SU-DHL-6 (cell line): ENCODE results near the gene ABCD1.

Experiments used
- H2AFZ ChIP-seq: fragments of 200-600 bp; sonication (generic); 2 replicates; pipeline ENCODE4 v1.6.1; 2014; ENCODE audit warnings: low read depth, mild to moderate bottlenecking, moderate library complexity, mixed read lengths, antibody characterized with exemption, low read length; ENCODE audit not compliant: severe bottlenecking
- H3F3A ChIP-seq: fragments of 200-600 bp; shearing (Covaris generic); 2 replicates; pipeline ENCODE4 v1.6.0; 2016; ENCODE audit warnings: antibody characterized with exemption, mild to moderate bottlenecking; ENCODE audit not compliant: insufficient read depth
- H3K27ac ChIP-seq: fragments of 200-600 bp; sonication (generic); 2 replicates; pipeline ENCODE4 v1.5.1; 2016; ENCODE audit warnings: low read depth, mild to moderate bottlenecking, low read length, moderate library complexity, mixed read lengths
- H3K27me3 ChIP-seq: fragments of 200-600 bp; sonication (generic), shearing (Covaris generic); 2 replicates; pipeline ENCODE4 v1.6.0; 2014; ENCODE audit warnings: mild to moderate bottlenecking, low read length
- H3K36me3 ChIP-seq: fragments of 200-600 bp; sonication (generic); 2 replicates; pipeline ENCODE4 v1.6.1; 2014; ENCODE audit warnings: mild to moderate bottlenecking, low read length, mixed read lengths
- H3K4me2 ChIP-seq: fragments of 300-600, 200-600 bp; shearing (Covaris generic), sonication (generic); 2 replicates; pipeline ENCODE4 v1.6.0; 2014; ENCODE audit warnings: low read length, low read depth, mild to moderate bottlenecking; ENCODE audit not compliant: poor library complexity, severe bottlenecking
- H3K4me3 ChIP-seq: fragments of 200-600 bp; sonication (generic); 2 replicates; pipeline ENCODE4 v1.5.1; 2014; ENCODE audit warnings: antibody characterized with exemption, low read length, mild to moderate bottlenecking, mixed read lengths; ENCODE audit not compliant: insufficient read depth, poor library complexity, severe bottlenecking
- H3K79me2 ChIP-seq: fragments of 200-600 bp; sonication (generic); 2 replicates; pipeline ENCODE4 v1.6.1; 2014; ENCODE audit warnings: mild to moderate bottlenecking, low read length, moderate library complexity; ENCODE audit not compliant: insufficient read depth
- H3K9ac ChIP-seq: fragments of 200-600 bp; sonication (generic); 2 replicates; pipeline ENCODE4 v1.7.0; 2014; ENCODE audit warnings: mild to moderate bottlenecking, low read length
- H3K9me2 ChIP-seq: fragments of 200-600 bp; sonication (generic); replicated peaks from 2 replicates; pipeline ENCODE4 v1.6.1; 2014; ENCODE audit warnings: low read length; ENCODE audit not compliant: insufficient read depth
- H3K9me3 ChIP-seq: fragments of 200-600 bp; sonication (generic); 2 replicates; pipeline ENCODE4 v1.6.1; 2014; ENCODE audit warnings: low read length, mixed read lengths; ENCODE audit not compliant: insufficient read depth
- H4K20me1 ChIP-seq: fragments of 200-600 bp; sonication (generic); 2 replicates; pipeline ENCODE4 v1.6.1; 2014; ENCODE audit warnings: low read depth, mild to moderate bottlenecking, antibody characterized with exemption, low read length, moderate library complexity, mixed read lengths
- EZH2phosphoT487 ChIP-seq: fragments of 200-600 bp; sonication (generic), shearing (Covaris generic); conservative IDR thresholded peaks from 2 replicates; pipeline ENCODE4 v1.6.1; 2018; ENCODE audit warnings: mild to moderate bottlenecking, antibody characterized with exemption, low read length, moderate library complexity, mixed read lengths
- TF ChIP-seq, protein P1 (sequence below): fragments of 200-600 bp; sonication (generic); IDR thresholded peaks from one replicate; pipeline ENCODE4 v1.5.1; 2017; ENCODE audit warnings: antibody characterized with exemption, mild to moderate bottlenecking, low read length, moderate library complexity; ENCODE audit not compliant: insufficient read depth, poor library complexity, severe bottlenecking

Gene ABCD1

GRCh38 chrX:153762626-153763173 is 38.0 kb downstream of the ABCD1 start:
- Histone ChIP-seq H3K27me3 (no peaks in the 10 kb centered on the region), H3K9me2 (no peaks in the 10 kb centered on the region), H3K79me2 (no peaks in the 10 kb centered on the region), H4K20me1 (no peaks in the 10 kb centered on the region), H3K4me3 (no peak overlapping the region), H2AFZ (no peak overlapping the region), H3F3A (no peaks in the 10 kb centered on the region), H3K27ac (no peak overlapping the region), H3K4me2 (no peak overlapping the region), H3K36me3 (no peaks in the 10 kb centered on the region), H3K9me3 (no peaks in the 10 kb centered on the region), H3K9ac (no peak overlapping the region)
- TF ChIP-seq EZH2phosphoT487 = no peak
- TF ChIP-seq, protein P1, sequence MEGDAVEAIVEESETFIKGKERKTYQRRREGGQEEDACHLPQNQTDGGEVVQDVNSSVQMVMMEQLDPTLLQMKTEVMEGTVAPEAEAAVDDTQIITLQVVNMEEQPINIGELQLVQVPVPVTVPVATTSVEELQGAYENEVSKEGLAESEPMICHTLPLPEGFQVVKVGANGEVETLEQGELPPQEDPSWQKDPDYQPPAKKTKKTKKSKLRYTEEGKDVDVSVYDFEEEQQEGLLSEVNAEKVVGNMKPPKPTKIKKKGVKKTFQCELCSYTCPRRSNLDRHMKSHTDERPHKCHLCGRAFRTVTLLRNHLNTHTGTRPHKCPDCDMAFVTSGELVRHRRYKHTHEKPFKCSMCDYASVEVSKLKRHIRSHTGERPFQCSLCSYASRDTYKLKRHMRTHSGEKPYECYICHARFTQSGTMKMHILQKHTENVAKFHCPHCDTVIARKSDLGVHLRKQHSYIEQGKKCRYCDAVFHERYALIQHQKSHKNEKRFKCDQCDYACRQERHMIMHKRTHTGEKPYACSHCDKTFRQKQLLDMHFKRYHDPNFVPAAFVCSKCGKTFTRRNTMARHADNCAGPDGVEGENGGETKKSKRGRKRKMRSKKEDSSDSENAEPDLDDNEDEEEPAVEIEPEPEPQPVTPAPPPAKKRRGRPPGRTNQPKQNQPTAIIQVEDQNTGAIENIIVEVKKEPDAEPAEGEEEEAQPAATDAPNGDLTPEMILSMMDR = no peak

DNA sequence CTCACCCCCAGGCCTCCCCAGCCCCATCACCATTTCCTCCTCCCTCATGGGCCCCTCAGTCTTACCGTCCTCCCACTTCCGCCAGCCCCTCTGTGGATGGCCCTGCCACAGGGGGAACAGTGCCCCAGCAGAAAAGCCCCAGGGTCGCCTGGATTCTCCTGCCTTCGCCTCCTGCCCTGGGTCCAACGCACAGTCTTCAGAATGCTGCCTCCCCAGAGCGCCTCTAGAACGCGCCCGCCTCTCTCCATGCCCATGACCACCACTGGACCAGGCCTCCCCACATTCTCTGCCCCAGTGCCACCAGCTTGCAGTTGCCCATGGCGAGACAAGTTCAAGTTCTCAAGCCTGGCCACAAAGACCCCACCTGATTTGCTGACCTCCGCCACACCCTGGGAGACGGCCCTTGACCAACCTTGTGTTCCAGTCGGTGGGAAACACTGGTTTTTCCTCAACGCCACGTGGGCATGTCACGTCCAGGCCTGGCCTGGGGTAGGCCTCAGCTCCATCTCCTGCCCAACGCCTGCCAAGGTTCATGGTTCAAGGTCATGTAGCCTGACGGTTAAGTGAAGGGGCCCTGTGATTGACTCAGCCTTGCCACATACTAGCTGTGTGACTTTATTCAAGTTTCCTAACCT is 38.8 kb downstream of the ABCD1 start:
- H4K20me1 ChIP-seq = no peaks in the 10 kb centered on the region
- H3K36me3 ChIP-seq = no peaks in the 10 kb centered on the region
- H3K9ac ChIP-seq = no peak overlapping the region
- H3K79me2 ChIP-seq = no peaks in the 10 kb centered on the region
- TF ChIP-seq EZH2phosphoT487 = no peak
- TF ChIP-seq, protein P1 = no peak
- no peak overlapping the region for H3K4me3 ChIP-seq
- H3K9me3 ChIP-seq = no peaks in the 10 kb centered on the region
- no peaks in the 10 kb centered on the region for H3F3A ChIP-seq
- H3K4me2 ChIP-seq = no peak overlapping the region
- H2AFZ ChIP-seq = no peak overlapping the region
- no peaks in the 10 kb centered on the region for H3K27me3 ChIP-seq
- H3K9me2 ChIP-seq = no peaks in the 10 kb centered on the region
- no peak overlapping the region for H3K27ac ChIP-seq

DNA sequence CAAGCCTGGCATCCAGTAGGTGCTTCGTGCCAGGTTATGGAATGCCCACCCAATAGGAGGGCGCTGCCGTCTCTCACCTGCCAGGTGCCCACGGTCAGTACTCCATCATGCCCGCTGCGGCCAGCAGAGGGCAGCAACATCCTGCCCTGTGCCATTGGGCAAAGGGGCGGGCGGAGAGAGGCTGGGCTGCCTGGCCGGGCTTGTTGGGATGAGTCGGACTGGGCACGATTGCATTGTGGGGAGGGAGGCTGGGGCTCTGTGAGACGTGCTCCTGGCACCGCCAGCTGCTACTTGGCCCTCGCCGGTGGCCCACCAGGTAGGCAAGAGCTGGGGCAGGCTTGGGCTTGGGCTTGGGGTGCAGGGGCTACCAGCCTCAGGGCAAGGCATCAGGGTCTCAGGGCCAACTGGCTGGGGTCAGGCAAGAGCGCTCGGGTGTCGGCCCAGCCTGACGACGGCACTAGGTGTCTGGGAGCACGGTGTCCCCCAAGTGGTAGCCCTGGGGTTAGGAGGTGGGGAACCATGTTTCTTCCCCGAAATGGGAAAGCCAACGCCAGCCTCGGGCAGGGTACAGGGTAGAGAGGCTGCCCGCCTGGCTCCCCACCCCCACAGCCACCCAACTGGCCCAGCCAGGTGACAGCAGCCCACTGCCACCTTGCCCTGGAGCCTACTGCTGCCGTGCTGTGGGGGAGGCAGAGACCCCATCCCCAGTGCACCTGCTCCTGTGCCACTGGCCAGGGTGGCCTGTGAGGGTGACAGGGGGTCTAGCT is 39.5 kb downstream of the ABCD1 start, which contains the start of gene PLXNB3:
TSS of gene PLXNB3 (plus strand) at position 261 of the 767 bp plus-strand sequence. CDS start 1,287 bp downstream, outside the sequence.
- H3K4me2 ChIP-seq = no peak within 1 kb of the TSS
- H2AFZ ChIP-seq = no peak within 1 kb of the TSS
- no peaks in the 10 kb centered on the region for H3K27me3 ChIP-seq
- H3K9me3 ChIP-seq = no peaks in the 10 kb centered on the region
- H3K36me3 ChIP-seq = no peaks in the 10 kb centered on the region
- H3K79me2 ChIP-seq = no peaks in the 10 kb centered on the region
- H3K27ac ChIP-seq = no peak within 1 kb of the TSS
- H4K20me1 ChIP-seq = no peaks in the 10 kb centered on the region
- H3K9me2 ChIP-seq = no peaks in the 10 kb centered on the region
- TF ChIP-seq EZH2phosphoT487 = no peak
- TF ChIP-seq, protein P1 = peak; percentile 73
- H3K9ac ChIP-seq = no peak within 1 kb of the TSS
- no peaks in the 10 kb centered on the region for H3F3A ChIP-seq
- H3K4me3 ChIP-seq = no peak within 1 kb of the TSS
